GM12878 (cell line): ENCODE results near the gene MUC5AC.

ENCODE experiments used
- CHD4 ChIP-seq: fragments of 200-600 bp; sonication (generic); IDR thresholded peaks from 2 replicates; pipeline ENCODE4 v1.6.1; 2016; ENCODE audit warnings: mild to moderate bottlenecking
- HDAC2 ChIP-seq: fragments of 200-600 bp; sonication (generic); IDR thresholded peaks from 2 replicates; pipeline ENCODE4 v1.6.1; 2017
- SRF ChIP-seq, 2 experiments: IDR thresholded peaks; 2 replicates each; pipeline ENCODE4 v1.6.1; 2011; ENCODE audit warnings: low read depth in 2 of 2, low read length in 2 of 2, mild to moderate bottlenecking in 1 of 2, moderate library complexity in 1 of 2
- YY1 ChIP-seq: IDR thresholded peaks from 2 replicates; pipeline ENCODE4 v1.6.1; 2011; ENCODE audit warnings: low read depth, mild to moderate bottlenecking, low read length

- TF ChIP-seq SRF (IDR thresholded peaks at IDR 0.05; ENCODE audit: low read depth in 2 of 2, low read length in 2 of 2), result no peak
- TF ChIP-seq YY1, result no peak
- TF ChIP-seq HDAC2, result no peak
- no peak for TF ChIP-seq CHD4
Measured at GRCh38 chr11:1128311-1129142, 29.2 kb upstream of the MUC5AC start.
